Iris pigment epithelial cell (primary cell): ENCODE results near the gene CUEDC1.
"Not testable (repeated sequence)": the region's sequence is repeated elsewhere in the genome, so short reads cannot be mapped to it uniquely, and the experiment has no call there.

Source experiments
- DNase-seq: peaks from one replicate; pipeline ENCODE4 v3.0.0-alpha.2; 2011; ENCODE audit warnings: low read depth

CUEDC1 gene

DNA sequence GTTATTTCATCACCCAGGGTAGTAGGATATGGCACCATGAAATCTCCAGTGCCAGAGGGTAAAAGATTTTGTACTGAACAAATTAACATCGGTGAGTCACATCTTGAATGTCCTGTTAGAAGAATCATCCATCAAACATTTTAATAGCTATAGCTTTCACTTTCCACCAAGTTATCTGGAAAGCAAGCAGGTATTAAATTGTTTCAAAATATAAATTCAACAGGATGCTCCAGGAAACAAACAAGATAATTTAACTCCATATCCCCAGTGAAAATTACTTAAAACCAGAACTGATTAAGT lies 30.4 kb upstream of the CUEDC1 start:
- DNase-seq, result peak; percentile 51

DNA sequence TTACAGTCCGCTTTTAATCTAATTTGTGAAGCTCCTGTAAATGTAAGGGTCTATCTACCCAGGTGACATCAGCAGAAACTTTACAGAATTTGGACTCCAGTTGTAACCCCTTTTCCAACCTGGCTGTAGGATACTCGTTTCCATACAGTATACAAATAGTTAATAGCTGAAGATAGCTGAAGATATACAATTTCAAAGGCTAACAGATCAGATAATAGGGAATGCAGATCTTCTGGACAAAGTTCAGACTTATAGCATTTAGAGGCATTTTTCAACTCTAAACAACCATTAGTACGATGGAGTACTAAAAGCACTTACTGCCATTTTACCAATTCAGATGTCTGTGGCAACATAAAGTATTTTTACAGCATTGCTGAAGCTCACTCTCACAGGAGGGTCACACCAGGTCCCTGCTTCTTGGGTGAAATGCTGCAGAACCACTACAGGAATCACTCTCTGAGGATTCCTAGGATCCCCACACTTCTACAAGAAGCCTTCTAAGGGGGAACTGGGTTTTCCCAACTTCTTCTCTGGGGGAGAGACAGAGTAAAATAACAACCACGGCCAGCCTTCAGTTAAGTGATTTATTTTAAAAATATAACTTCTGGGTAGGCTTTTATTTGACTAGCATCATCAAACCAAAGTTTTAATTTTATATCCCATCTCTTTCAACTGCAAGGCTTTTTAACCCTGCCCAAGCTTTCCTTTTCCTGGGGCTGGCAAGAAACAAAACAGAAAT lies 29.9 kb upstream of the CUEDC1 start:
- DNase-seq, result no peak

DNA sequence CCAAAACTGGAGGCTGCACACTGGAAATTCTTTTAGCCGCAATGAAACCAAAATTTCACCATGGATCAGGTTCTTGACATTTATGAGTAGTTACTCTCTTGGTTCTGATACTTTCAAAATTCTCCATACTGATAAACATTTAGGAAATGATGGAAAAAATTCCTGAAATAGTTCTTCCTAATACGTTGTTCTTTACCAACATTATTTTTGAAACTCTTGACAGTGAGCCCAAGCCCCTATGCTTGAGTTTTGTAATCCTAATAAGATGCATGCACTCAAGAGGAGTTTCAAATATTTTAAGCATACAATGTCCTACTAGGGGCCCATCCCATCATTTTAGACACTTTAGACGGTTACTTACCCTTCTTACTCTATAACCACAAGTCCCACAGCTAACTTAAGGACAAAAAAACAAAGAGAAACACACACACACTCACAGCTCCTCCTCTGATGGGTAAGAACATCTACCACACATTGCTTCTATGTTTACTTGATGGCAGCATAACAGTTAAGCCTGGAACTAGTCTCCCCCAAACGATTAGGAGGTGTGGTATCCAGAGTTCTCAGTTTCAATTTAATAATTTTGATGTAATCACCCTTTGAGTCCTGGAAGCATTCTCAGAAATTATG lies 29.2 kb upstream of the CUEDC1 start:
- peak; percentile 41 for DNase-seq

DNA sequence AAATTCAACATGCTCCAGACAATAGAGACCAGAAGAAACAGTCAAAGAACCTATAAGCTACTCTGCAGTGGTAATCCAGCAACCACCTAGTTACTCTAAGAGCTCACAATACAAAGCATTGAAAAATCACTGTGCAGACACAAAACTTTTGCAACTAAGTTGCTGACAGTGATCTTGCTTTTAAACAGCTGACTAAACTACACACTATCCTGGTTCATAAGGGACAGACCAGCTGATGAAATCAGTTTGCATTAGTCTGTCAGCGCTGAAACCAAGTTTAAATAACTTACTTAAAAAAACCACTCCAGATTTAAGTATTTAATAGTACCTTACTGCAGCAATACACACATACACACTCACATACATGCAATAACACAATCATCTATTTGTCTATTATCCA lies 28.2 kb upstream of the CUEDC1 start:
- DNase-seq, result no peak

DNA sequence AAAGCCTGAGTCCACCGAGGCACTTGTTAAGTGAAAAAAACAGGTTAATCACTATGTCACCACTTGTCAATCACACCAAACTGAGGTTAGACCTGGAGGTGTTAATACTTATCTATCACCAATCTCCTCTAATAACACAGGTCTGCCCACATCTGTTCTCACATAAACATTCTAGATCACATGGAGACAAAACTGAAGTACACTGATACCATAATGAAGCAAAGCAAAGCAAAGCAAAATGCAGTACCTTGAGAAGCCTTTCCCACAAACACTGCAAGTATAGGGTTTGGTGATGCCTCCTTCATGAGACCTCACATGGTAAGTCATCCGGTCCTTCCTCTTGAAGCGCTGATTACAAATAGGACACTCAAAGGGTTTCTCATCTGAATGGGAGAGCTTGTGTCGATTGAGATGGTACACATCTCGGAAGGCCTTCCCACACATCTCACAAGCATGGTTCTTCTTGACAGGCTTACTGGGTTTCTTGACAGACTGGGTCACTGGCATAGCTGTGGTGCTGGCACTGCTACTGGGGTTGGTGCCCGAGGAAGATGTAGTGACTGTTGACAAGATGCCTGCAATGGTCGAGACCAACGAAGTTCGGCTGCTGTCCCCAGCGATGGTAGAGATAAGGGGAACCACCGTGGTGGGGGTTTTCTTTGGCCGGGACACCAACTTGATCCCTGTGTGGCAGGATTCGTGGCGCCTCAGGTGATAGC lies 27.4 kb upstream of the CUEDC1 start:
- DNase-seq, result no peak

DNA sequence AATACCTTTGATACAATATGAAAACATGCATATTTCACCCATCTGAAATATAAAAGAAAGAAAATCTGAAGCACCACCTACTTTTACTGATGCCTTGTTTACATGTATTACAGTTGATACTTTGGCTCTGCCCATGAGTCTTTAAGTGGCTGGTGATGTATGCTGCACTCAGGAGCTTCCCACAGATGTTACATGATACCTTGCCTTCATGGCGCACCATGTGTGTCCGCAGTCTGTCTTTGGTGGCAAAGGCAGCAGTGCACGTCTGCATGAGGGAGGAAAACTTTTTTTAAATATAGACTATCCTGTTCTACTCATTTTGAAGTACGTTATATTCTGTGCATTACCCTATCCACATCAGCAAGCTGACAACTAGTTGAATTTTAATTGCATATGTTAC lies 25.3 kb upstream of the CUEDC1 start:
- no peak for DNase-seq

DNA sequence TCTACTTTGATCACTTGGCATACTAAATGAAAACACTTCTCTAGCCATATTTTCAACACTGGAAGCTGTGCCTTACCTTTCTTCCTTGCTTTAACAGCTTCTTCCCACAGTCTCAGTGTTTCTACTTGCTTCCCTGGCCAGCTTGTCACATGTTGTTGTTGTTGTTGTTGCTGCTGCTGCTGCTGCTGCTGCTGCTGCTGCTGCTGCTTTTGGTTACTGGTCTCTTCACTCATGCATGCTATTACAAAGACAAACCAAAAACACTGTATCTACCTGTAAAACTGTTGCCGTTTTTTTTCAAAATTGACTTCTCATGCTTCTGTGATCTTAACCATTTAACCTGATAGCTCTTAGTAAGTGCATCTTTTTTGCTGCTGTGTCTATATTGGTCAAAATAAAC lies 23.9 kb upstream of the CUEDC1 start:
- no peak for DNase-seq

DNA sequence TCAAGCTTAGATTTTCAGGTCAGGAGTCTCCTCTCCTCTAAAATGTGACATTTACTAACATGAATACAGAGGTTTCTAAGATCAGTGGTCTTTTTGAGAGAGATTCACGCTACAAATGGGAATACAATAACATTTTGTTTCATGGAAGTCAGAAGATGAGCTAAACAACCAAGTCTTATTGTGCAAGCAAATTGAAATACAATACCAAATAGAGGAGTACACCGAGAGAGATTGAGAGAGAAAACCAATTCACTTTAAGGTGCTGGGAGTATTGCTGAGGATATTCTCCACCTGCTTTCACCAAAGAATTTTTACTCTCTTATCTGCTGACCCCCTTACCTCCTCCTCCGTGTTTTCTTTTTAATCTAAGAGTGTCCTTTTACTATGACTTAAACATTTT lies 21.4 kb upstream of the CUEDC1 start:
- no peak for DNase-seq

DNA sequence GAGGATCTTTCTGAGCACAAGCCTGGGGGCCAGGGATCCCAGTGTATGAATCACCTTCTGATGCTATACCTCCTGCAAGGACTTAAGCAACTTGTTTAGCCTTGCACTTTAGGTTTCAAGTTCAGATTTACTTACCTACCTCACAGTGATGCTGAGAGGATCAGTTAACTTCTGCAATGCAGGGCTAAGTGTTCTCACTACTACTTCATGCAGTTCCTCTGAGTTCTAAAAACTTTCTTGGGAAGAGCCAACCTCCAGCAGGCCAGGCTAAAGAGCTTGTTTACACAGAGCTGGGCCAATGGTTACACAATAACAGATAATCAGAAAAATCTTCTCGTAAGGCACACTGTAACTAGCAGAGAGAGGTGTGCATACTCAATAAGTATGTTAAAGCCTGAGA lies 19.8 kb upstream of the CUEDC1 start:
- DNase-seq, result peak; percentile 92

DNA sequence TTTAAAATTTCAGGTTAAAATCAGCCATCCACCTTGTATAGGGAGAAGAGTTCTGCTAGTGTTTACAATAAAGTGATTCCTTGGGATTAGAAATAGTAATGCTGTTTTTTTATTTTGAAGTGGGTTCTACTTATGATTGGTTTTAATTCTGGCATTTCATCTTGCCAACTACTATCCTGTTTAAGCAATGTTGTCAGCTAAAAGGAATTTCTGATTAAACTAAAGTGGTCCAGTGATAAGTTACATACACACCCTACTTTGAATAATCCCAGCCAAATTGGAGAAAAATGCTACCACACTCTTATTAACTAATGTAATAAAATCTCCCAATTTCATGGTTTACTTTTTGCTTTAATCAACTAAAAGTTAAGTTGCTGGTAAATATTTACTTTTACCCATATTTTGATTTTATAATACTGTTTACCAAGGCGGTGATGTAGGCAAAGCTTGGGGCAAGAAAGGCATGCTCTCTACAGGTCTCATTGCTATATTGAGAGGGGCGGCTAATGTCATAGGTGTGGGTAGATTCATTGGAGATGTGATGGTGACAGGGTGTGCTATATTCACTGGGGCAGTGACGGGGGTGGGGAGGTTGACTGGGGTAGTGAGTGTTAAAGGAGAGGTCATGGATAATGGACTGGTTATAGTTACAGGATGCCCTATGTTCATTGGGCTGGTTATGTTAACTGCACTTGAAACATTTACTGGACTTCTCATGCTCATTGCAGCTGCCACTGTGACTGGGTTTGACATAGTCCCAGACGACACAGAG lies 19.0 kb upstream of the CUEDC1 start:
- not testable (repeated sequence) for DNase-seq

DNA sequence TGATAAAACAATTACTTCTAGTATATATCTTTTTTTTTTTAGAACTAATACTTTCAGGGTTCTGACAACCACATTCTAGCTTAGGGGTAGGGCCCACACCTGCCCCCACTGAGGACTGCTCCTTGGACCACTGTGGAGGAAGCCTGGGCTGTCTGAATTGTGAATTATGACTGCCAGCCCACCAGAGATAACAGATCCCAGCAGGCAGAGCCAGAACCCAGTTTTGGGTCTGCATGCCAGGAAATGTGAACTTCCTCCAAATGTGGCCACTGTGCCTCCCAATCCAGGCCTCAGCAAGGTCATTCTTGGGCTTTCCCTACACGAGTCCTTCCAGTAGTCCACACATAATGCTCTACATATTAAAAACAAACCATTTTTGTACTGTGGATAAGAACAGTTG lies 16.9 kb upstream of the CUEDC1 start:
- no peak for DNase-seq

DNA sequence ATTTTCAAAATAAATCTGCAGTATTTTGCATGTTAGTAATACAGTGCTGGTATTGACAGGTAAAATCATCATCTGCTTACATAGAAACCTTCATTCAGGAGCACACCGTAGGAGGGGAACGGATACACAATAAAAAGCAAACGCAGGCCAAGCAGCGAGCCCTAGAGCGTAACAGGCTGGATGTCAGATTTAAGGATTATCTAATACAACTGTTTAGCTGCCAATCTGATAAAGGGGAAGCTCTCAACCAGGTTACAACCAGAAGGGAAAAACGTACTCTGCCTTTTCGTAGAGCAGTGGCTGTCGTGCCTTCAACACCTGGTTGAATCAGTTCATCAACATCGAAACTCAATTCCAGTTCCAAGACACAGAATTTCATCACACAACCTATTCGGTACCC lies 16.4 kb upstream of the CUEDC1 start:
- no peak for DNase-seq

DNA sequence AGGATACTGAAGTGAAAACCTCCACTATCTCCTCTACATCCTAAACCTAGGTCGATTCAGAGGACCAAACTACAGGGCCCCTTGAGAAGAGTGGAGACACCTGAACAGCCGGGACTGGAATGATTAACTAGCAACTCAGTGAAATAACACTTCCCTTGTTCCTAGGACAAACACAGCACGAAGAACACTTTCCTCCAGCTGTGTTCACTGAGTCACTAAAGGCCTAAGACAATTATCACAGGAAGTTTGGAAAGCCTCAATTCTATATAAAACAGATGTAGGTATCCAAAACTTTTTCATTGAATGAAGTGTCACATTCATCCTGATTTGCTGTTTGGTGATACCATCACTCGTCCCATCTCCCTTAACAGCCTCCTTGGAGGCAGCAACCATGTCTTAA lies 15.5 kb upstream of the CUEDC1 start:
- no peak for DNase-seq

DNA sequence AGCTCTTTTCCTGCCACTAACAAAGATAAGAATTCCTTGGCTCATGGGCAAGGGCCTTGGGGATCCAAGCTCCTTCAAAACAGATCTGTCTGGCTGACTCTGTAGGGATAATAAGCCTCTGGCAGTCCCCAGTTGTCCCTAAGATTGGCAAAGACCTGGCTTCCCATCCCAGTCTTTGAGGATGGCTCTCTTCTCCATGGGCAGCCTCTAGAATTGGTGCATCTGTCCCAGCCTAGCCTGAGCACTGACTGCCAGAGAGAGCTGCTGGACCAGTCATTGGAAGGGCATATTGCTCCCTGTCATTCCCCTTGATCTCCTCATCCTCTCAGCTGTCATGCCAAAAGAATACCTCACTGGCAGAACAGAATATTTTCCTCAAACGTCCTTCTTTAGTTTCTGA lies 13.2 kb upstream of the CUEDC1 start:
- no peak for DNase-seq

DNA sequence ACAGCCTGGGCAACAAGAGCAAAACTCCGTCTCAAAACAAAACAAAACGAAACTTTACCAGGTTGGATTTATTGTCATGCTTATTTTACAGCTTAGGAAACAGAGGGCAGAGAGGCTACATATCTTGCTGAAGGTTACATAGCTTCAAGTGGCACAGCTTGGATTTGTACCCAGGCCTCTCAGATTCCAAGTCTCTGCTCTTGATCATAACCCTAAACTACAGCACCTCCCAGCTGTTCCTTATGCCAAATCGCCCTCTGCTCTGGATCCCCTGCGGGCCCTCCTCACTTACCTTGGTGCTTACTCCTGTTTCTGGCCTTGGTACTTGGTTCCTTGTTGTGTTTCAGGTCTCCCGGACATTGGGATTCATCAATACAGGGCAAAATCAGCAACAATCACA lies 11.7 kb upstream of the CUEDC1 start:
- DNase-seq, result no peak

DNA sequence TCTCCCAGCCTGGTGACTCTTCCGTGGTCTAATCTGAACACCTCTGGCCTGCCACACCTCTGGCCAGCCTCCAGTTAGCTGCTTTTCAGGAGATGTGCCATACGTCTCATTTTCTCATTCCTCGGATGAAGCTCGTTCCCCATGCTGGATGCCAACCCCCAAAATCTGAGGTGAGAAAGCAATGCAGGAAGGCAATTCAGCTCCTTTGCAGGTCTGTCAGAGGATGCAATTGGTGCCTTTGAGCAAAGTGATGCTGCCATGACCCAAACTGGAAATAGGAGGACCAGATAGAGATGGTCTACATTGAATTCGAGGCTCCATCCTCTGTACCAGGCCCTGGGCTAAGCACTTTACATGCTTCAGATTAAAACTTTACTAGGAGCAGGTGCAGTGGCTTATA lies 11.0 kb upstream of the CUEDC1 start:
- DNase-seq, result no peak

DNA sequence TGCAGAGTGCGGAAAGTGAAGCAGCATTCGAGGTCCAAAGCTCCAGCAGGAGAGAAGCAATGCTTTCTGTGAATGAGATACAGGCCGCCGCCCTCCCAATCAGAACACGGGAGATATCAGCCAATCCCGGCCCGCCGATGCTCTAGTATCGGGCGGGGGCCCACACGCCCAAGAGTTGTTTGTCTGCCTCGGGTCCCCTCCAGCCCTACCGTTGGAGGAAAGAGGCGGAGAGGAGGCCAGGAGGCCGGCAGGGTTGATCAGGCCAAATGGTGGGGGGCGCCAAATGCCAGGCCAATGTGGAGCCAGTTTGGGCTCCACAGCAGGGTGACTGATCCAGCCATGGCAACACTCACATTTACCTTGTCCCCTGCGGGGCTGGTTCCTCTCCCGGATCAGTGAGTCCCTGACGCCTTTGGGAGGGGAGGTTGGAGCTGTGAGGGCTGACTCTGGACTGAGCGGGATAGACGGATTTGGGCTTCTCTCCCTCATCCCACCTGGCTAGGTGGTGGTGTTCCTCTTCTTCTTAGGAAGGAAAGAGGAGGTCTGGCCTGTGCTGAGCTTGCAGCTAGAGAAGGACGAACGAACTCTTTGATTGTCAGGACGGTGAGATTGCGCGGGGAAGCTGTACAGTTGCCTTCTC lies 10.4 kb upstream of the CUEDC1 start:
- DNase-seq, result no peak

DNA sequence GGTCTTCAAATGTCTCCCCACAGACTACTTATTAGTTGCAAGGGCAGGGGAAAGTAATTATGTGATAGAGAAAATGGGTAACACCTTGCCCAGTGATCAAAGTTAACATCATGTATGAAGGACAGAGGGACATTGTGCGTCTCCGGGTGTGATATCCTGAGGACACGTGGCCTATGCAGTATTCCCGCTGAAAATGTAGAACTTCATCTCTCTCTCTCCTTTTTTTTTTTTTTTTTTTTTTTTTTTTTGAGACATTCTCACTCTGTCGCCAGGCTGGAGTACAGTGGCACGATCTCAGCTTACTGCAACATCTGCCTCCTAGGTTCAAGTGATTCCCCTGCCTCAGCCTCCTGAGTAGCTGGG lies 7.9 kb upstream of the CUEDC1 start:
- DNase-seq, result no peak

DNA sequence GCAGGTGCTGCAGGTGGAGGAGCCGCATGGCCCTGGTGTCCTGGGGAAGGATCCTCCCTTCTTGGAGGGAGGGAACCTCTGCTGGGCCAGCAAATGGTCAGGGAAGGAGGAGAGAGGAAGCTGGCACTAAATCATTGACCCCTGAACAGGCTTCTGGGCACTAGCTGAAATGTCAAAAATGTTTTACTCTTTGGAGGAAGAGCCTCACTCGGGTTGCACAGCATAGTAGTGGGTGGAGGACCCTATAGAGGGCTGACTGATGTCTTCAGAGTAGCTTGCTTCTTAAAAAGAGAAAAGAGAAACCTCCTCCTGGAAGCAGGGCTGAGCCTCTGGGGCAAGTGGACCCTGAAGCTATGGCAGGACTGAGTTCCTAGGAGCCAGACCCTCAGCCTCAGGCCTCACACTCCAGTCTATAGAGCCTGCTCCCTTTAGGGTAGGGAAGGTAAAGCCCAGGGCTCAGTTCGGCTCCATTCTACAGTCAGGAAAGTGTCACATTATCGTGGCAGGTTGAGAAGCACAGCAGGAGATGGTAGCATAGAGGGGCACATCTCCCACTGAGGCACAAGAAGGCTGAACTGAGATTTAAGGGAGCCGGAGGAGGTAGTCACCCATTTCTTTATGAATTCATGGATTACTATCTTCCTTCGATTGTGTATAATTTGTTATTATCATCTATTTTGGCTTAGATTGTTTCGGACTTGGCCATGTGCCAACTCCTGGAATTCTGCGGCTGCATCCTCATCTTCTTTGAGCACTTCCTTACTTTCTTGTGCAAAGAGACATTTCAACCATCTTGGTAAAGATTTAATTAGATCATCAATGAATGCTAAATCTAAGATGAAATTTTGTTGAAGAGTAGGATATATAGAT lies 7.3 kb upstream of the CUEDC1 start:
- DNase-seq, result no peak

DNA sequence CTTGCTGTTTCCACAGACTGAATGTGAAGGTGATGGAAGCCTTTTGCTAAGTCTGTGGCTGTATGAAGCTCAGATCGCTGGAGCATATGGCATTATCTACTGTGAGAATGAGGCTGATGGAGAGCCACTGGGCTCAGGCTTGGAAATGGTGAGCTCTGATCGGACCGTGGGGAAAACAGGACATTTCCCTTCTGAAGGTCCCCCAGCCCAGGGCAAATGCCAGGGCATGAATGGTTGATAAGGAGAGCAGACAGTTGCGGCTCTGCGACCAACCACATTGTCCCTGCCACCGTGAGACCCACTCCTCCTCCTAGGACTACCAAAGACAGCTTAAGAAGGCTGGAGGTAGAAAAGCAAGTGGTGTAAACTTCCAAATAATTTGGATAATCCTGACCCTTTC lies 4.7 kb upstream of the CUEDC1 start:
- DNase-seq, result no peak

DNA sequence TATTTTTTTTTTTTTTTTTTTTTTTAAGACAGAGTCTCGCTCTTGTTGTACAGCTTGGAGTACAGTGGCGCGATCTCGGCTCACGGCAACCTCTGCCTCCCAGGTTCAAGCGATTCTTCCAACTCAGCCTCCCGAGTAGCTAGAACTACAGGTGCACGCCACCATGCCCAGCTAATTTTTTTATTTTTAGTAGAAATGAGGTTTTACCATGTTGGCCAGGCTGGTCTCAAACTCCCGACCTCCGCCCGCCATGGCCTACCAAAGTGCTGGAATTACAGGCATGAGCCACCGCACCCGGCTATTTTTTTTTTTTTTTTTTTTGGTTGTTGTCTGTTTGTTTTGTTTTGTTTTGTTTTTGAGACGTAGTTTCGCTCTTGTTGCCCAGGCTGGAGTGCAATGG lies 3.2 kb upstream of the CUEDC1 start:
- not testable (repeated sequence) for DNase-seq

DNA sequence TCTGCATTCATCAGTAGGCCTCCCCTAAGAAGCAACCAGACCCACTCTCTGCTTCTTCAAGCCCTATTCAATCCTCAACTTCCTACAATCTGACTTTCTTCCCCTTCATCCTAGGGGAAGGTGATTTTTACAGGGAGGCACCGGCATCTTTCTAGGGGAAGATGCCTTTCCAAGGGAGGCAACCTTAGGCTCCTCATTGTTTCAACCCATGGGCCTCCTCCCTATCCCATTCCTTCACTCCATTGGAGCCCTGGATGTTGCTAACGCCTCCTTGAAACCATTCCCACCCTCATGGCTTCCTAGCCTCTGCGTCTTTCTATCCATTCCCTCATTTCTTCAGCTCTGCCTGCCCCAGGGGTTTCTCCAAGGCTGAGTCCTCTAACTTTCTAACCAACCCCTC lies 2.7 kb upstream of the CUEDC1 start:
- no peak for DNase-seq
